IPS-11a (cell line): ENCODE results near the gene PTPMT1.
"Not testable (repeated sequence)": the region's sequence is repeated elsewhere in the genome, so short reads cannot be mapped to it uniquely, and the experiment has no call there.

Experiments used
- H3K4me3 ChIP-seq: one replicate; pipeline ENCODE4 v1.5.1; 2013; ENCODE audit warnings: low read depth, low read length, control low read depth

The PTPMT1 gene

GRCh38 chr11:47565340-47566148, at the start of gene PTPMT1:
PTPMT1 (plus strand) TSS chr11:47565599; CDS start chr11:47565623, 24 bp downstream.
- peak within 1 kb of the TSS; percentile 87 for H3K4me3 ChIP-seq

DNA sequence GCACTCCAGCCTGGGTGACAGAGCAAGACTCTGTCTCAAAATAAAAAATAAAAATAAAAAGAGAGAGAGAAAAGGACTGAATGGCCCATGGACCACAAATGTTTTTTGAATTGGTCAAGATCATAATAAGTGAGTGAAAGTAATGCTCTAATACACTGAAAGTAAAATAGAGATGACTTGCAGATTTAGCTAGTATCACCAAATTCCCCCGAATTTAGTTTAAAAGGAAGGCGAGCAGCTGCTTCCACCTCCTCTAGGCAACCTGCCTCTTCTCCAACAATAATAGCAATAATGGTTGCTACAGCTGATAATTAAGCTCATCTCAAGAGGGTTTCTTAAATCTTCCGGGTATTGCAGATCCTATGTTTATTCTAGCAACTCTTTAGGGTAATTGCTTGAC, 49.2 kb upstream of the PTPMT1 start:
- H3K4me3 ChIP-seq, result no peak overlapping the region

DNA sequence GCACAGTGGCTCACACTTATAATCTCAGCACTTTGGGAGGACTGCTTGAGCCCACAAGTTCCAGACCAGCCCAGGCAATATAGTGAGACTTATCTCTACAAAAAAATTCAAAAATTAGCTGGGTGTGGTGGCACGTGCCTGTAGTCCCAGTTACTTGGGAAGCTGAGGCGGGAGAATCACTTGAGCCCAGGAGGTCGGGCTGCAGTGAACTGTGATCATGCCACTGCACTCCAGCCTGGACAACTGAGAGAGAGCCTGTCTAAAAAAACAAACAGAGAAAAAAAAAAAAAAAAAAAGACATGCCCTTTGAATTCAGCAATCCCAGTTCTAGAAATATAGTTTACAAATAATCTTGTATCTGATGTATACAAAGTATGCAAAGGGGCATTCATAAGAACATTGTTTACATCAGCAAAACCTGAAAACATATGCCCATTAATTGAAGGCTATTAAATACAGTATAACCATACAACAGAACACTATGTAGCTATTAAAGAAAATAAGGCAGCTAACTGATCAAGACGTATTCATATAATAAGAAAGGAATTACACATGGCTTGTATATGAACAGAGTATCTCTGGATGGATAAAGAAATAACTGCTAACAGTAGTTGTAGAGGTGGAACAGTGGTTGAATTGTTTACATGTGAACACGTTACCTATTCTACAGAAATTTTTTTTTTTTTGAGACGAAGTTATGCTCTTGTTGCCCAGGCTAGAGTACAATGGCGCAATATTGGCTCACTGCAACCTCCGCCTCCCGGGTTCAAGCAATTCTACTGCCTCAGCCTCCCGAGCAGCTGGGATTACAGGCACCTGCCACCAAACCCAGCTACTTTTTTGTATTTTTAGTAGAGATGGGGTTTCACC, 48.2 kb upstream of the PTPMT1 start:
- no peak overlapping the region for H3K4me3 ChIP-seq

DNA sequence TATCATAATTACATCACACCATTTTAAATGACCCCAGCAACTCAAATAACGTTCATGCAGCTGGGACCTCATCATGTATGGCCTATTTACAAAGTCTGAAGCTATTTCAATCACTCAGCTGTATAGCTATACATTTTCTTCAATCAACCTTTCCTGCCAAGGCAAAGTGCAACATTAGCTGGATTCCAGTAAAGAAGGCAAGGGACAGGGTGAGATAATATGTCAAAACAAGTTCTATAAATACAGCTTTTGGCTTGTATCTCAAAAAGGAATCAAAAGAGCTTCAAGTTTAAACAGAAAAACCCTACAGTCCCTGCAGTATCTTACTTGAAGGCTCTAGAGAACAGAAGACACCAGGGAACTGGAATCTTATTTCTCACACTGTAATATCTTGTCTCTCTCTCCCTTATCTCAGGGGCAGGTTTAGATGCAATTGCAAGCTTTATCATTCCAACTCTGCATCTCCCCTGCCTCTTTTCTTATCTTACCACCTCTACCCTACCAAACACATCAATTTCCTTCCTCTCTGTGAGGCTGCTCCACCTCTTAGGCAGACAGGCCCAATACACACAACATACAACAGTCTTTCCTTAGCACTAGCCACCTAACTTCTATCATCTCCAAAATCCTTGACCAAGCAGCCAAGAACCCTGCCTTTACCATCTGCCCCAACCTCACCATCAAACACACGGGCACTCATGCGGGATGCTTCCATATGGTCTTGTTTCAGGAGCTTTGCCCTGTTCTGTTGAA, 47.0 kb upstream of the PTPMT1 start:
- no peak overlapping the region for H3K4me3 ChIP-seq

- H3K4me3 ChIP-seq, result no peak overlapping the region
Observed at GRCh38 chr11:47523490-47524225, 41.7 kb upstream of the PTPMT1 start.

DNA sequence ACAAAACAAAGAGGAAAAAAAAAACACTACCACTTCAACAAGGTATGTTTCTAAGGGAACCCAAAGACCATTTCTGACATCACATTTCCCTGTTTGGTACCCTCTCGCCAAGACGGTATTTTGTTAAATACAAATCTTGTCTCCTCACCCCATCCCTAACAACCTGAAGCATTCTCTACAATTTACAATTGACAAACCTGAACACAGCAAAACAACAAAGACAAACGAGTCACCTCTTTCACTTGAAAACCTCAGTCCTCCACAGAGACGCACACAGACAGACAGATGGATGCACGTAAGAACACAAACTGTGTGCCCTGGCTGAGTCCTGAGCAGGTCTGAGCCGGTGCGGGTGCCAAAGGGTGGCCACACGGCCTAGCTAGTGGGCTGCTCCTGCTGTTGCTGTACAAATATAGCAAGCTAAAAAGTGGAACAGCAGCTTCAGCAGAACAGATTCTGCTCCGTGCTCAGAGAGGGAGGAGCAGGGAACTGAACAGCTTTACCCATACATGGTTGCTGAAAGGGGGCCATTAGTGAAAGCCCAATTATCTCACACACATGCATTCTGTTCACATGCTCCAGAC, 41.0 kb upstream of the PTPMT1 start:
- H3K4me3 ChIP-seq, result no peak overlapping the region

GRCh38 chr11:47526032-47526431, 39.4 kb upstream of the PTPMT1 start:
- H3K4me3 ChIP-seq, result not testable (repeated sequence)

DNA sequence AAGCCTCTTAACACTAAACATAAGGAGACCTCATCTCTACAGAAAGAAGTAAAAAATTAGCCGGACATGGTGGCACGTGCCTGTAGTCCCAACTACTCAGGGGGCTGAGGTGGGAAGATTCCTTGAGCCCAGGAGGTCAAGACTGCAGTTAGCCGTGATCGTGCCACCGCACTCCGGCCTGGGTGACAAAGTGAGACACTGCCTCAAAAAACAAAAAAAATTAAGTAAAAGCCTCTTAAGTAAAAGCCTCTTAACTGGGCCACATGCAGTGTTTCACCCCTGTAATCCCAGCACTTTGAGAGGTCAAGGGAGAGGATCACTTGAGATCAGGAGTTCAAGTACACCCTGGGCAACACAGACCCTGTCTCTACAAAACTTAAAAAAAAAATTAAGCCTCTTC, 38.2 kb upstream of the PTPMT1 start:
- H3K4me3 ChIP-seq, result no peak overlapping the region

GRCh38 chr11:47529951-47530350, 35.4 kb upstream of the PTPMT1 start:
- no peak overlapping the region for H3K4me3 ChIP-seq

- not testable (repeated sequence) for H3K4me3 ChIP-seq
Observed at GRCh38 chr11:47530721-47531120, 34.7 kb upstream of the PTPMT1 start.

DNA sequence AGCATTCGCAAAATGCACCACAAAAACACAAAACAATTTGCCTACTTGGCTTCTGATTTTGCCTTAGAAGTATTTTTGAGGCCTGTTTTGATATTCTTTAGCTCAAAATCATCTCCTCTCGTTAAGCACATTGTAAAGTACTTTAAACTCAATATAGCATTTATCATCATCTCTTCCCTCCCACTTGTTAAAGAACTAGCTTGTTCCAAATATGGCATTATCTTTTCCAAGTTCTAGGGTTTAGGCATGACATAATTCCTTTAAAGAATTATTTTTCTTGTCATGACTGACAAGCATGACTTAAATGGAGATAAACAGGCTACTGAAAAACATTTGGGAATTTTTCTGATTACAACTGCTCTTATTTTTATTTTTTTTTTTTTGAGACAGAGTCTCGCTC, 33.7 kb upstream of the PTPMT1 start:
- no peak overlapping the region for H3K4me3 ChIP-seq

DNA sequence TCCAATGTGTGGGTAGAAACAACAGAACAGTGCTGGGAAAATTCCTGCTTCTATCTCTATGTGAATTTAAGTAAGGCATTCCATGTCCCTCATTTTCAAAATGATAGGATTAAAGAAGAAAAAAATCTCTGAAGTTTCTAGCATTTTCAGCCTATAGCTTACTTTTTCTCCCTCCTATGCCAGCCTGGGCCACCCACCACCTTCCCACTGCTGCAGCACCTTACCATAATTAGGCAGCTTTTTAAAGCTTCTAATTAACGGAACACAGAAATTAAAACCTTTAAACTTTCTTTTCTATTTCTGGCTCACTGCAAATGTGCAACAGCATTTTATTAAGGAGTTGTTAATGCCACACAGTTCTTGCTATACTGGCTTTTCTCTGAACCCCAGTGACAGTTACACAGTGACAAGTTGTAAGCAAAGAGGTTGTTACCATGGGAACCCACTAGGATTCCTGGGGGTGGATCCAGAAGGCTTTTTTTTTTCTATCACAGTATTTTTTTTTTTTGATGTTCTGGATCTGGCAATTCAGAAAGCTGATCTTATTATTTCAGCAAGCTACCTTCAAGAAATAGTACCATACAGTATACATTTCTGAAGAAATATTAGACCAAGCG, 32.7 kb upstream of the PTPMT1 start:
- no peak overlapping the region for H3K4me3 ChIP-seq

- H3K4me3 ChIP-seq, result no peak overlapping the region
Observed at GRCh38 chr11:47533690-47534151, 31.7 kb upstream of the PTPMT1 start.

DNA sequence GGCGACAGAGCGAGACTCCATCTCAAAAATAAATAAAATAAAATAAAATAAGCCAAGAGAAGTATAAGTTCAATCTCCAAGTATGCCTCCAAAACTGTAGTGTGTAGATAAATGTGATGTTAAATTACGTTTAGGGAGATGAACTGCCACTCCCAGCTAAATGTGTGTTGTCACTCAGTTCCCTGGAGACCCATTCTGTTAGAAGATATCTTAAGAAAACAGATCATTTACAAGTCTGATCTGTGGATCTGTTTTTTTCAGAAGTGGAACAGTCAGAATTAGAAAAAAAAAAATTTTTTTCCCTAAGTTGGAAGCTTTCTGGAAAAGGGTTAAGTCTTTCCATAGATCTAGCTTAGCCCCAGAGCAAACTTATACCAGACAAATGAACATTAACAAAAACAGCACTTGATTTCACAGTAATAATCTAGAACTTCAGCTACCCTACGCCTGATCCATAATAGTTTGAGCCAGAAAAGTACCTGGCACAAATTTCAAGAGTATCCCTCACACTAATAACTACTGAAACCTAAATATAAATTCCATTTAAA, 30.6 kb upstream of the PTPMT1 start:
- no peak overlapping the region for H3K4me3 ChIP-seq

GRCh38 chr11:47536915-47537314, 28.5 kb upstream of the PTPMT1 start:
- H3K4me3 ChIP-seq, result no peak overlapping the region

- H3K4me3 ChIP-seq, result no peak overlapping the region
Observed at GRCh38 chr11:47538741-47539565, 26.4 kb upstream of the PTPMT1 start.

- H3K4me3 ChIP-seq, result no peak overlapping the region
Observed at GRCh38 chr11:47539681-47540039, 25.7 kb upstream of the PTPMT1 start.

- H3K4me3 ChIP-seq, result no peak overlapping the region
Observed at GRCh38 chr11:47541070-47541469, 24.3 kb upstream of the PTPMT1 start.

DNA sequence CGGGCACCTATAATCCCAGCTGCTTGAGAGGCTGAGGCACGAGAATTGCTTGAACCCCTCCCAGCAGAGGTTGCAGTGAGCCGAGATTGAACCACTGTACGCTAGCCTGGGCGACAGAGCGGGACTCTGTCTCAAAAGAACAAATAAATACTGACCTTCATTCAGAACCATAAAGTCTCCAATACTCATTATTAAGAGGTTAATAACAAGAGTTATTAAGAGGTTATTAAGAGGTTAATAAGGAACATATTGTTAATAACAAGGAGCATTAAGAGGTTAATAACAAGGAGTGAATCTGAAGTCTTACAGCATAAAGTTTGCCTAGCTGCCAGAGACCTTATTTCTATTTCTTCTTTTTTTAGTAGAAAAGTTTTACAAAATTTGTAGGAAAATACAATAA, 20.1 kb upstream of the PTPMT1 start:
- H3K4me3 ChIP-seq, result no peak overlapping the region
